DOHH2 (cell line): ENCODE data around the gene C1QTNF8.

ENCODE experiments used
- CTCF ChIP-seq: fragments of 200-600 bp; sonication (generic); IDR thresholded peaks from one replicate; pipeline ENCODE4 v1.5.1; 2014; ENCODE audit warnings: antibody characterized with exemption, mild to moderate bottlenecking, low read depth, low read length; ENCODE audit not compliant: poor library complexity, severe bottlenecking
- EZH2phosphoT487 ChIP-seq: fragments of 200-600 bp; sonication (generic); IDR thresholded peaks from 2 replicates; pipeline ENCODE4 v1.6.1; 2017; ENCODE audit warnings: borderline replicate concordance, mild to moderate bottlenecking, antibody characterized with exemption, low read length, moderate library complexity, mixed read lengths

DNA sequence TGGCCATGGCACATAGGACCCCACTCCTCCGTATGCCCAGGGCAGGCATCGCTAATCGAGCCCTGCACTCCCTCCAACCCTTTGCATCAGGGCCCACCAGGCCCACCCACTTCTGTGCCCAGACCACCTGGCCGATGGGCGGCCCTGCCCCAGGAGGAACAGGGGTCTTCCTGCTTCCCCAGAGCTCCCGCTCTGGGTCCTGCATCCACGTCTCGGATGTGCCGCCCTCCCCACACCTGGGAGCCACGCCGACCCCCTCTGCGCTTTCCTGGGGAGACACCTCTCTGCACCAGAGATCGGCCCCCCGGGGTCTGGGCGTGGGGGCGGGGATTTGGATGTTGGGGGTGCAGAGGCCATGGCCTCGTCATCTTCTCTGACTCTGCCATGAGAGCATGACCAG lies 44.6 kb downstream of the C1QTNF8 start:
- TF ChIP-seq CTCF: no peak
- TF ChIP-seq EZH2phosphoT487: no peak
